GM12875 (cell line): ENCODE measurements around the gene TPM1.

Source experiments
- H3K4me3 ChIP-seq: one replicate; pipeline ENCODE4 v1.5.1; 2011; ENCODE audit warnings: low read depth, low read length, control low read depth
- TF ChIP-seq, protein P1 (sequence below): IDR thresholded peaks from 2 replicates; pipeline ENCODE4 v1.5.1; 2011; ENCODE audit warnings: low read depth, mild to moderate bottlenecking, control low read depth, inconsistent platforms, low read length, moderate library complexity, borderline replicate concordance; ENCODE audit not compliant: insufficient read depth

TPM1 gene

DNA sequence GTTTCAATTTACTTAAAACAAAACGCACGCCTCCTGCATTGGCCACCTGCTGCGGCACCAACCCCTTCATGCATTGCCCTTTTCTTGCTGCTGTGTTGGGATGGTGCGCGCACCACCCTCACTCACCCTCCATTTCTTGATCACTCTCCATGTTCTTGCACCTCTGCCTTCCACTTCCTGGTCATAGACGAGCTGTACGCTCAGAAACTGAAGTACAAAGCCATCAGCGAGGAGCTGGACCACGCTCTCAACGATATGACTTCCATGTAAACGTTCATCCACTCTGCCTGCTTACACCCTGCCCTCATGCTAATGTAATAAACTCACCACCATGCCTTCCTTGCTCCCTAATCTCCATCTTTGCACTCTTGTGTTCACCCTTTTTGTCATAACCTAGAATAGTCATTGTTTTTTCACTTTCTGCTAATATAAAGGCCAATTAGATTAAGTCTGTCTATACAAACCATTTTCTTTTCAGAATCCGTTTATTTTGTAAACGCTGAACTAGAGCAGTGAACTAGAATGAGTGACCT lies 21.4 kb downstream of the TPM1 start:
- no peak overlapping the region for H3K4me3 ChIP-seq
- TF ChIP-seq, protein P1, sequence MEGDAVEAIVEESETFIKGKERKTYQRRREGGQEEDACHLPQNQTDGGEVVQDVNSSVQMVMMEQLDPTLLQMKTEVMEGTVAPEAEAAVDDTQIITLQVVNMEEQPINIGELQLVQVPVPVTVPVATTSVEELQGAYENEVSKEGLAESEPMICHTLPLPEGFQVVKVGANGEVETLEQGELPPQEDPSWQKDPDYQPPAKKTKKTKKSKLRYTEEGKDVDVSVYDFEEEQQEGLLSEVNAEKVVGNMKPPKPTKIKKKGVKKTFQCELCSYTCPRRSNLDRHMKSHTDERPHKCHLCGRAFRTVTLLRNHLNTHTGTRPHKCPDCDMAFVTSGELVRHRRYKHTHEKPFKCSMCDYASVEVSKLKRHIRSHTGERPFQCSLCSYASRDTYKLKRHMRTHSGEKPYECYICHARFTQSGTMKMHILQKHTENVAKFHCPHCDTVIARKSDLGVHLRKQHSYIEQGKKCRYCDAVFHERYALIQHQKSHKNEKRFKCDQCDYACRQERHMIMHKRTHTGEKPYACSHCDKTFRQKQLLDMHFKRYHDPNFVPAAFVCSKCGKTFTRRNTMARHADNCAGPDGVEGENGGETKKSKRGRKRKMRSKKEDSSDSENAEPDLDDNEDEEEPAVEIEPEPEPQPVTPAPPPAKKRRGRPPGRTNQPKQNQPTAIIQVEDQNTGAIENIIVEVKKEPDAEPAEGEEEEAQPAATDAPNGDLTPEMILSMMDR: no peak

DNA sequence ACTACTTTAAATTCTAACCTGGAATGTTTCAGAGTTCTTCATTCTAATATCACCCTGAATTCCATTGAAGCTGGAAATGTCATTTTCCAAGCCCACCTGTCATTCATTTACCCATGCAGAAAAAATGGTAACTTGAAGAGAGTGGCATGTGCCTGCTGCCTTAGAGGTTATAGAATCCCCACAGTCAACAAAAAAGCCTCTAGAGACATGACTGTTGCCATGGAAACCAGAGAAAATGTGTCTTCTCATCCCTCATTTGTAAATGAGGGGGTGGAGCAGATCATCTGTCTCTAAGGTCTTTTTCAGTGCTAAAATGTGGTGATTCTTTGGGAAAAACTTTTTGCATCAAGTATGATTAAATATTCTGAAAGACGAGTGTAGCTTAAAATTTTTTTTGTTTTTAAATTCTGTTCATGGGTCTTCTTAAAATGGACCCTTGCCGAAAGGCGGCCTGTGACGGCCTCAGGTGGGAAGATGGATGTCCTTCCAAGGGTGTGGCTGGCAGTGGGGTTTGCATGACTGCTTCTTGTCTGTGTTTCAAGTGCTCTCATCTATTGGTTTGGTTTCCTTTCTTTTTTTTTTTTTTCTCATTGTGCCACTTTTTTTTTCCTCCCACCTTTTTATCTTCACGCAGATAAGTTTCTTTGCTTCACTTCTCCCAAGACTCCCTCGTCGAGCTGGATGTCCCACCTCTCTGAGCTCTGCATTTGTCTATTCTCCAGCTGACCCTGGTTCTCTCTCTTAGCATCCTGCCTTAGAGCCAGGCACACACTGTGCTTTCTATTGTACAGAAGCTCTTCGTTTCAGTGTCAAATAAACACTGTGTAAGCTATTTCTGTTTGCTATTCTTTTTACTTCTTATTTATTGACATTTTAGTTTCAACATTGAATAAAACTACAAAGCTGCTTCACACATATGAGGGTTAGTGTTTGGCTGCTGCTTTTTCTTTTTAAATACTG lies 23.0 kb downstream of the TPM1 start:
- no peak overlapping the region for H3K4me3 ChIP-seq
- TF ChIP-seq, protein P1: no peak

DNA sequence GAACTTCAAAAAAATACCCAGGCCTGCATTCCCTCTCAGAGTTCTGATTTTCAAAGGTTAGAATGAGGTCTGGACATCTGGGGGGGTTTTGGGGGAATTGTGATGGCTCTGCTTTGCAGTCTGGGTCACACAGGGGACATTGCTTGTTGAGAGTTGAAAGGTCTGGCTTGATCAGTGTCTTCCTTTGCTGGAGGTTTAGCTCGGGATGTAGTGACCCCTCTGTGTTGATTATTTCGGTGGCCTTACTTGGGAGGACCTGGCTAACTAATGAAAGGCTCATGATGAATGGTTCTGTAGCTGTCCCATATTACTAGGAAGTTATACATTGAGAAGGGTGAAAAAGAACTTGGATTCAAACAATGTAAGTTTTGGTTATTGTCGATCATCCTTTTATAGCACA lies 23.7 kb downstream of the TPM1 start:
- H3K4me3 ChIP-seq: no peak overlapping the region
- TF ChIP-seq, protein P1: no peak

DNA sequence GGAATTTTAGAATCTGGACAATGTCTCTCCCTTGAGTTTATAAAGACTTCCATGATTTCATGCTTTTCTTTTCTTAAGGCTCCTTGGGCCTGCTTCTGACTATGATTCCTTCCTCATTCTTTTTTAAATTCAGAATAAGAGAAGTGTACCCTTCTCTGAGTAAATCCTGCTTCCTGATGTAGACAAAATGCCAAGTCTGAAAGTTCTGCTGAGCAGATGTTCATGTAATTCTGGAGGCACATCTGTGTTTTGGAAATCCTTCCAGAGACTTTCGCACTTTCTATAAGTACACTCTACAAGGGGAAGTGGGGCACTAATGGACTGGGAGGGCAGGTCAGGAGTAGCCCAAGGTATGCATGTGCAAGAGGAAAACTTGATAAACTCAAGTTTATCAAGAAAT lies 24.8 kb downstream of the TPM1 start:
- no peak overlapping the region for H3K4me3 ChIP-seq
- TF ChIP-seq, protein P1: no peak

DNA sequence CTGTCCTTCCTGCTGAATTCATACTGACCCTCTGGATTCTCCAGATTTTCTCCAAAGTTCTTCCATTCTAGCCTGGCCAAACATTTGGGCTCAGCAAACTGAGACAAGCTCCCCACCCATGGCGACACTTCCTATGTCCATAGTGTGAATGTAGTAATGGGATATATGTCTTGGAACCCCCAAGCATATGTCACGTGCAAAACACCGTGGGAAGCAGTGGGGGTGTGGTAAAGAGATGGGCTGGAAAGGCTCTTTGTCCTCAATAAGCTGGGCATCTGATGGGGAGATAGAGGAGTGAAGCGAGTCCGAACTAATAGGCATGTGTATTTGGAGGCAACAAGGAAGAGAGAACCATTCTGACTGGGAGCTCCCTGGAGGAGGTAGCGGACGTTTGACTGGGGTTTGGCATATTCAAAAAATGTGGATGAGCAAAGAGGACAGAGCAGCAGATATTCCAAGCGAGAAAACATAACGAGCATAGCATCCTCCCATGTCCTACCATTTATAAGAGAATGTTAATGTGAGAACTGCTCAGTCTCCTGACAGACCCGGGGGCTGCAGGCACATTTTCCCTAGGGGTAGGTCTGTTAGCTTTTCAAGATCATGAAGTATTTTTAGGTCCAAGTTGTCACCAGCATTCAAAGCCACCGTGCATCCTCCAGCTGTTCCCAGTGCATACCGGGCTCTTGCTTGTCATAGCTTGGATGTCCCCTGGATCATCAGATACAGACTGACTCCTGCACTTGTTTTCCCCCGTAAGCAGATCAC lies 25.6 kb downstream of the TPM1 start:
- TF ChIP-seq, protein P1: no peak
- no peak overlapping the region for H3K4me3 ChIP-seq

DNA sequence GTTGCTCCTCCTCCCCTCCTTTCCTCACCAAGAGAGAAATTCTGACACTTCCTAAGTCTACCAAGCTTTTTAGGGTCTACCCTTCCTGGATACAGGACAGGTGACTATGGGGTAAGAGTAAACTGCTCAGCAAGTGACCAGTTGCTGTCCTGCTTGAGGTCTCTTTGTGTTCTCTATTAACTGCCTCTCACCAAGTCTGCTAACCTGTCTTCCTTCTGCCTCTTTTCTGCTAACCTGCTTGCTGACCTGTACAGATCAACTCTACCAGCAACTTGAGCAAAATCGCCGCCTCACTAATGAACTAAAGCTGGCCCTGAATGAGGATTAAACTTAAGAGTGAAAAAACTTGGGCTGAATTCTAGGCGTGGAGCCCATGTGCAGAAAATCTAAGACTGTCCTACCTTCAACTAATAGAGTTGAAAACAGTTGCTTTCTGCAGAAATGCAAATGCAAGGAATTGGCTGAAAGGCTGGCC lies 27.1 kb downstream of the TPM1 start:
- no peak overlapping the region for H3K4me3 ChIP-seq
- TF ChIP-seq, protein P1: no peak
